NCI-H2107 treated with DMSO at 0.1 percent for 48 hours (cell line): ENCODE measurements around the gene KRTAP4-12.
"Not testable (repeated sequence)": the region's sequence is repeated elsewhere in the genome, so short reads cannot be mapped to it uniquely, and the experiment has no call there.

ENCODE experiments used
- DNase-seq: peaks from one replicate; lab custom pipeline; 2025; ENCODE audit not compliant: unreplicated experiment; lab: John Stamatoyannopoulos, UW

KRTAP4-12 gene

GRCh38 chr17:41126412-41126811 lies 2.4 kb upstream of the KRTAP4-12 start:
- no peak for DNase-seq

DNA sequence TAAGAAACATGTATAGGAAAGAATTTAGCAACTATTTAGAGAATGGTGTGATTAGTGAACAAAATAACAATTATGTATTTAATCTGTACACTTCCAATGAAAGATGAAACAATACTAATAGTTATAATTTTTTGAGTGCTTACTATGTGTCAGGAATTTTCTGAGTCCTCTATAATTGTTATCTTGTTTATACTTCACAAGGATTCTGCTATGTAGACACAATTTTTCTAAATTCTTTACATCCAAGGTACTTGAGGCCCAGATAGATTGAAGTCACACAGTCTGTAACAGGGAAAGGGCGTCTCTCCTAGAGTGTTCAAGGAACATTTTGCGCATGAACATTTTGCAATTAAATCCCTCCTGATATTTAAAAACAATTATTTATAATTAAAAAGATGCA lies 1.1 kb upstream of the KRTAP4-12 start:
- DNase-seq = no peak

GRCh38 chr17:41123292-41123990 lies 541 bp downstream of the KRTAP4-12 start:
- not testable (repeated sequence) for DNase-seq

GRCh38 chr17:41121742-41122141 lies 2.2 kb downstream of the KRTAP4-12 start:
- no peak for DNase-seq

- not testable (repeated sequence) for DNase-seq
Observed at GRCh38 chr17:41119696-41120690, 4.0 kb downstream of the KRTAP4-12 start.

DNA sequence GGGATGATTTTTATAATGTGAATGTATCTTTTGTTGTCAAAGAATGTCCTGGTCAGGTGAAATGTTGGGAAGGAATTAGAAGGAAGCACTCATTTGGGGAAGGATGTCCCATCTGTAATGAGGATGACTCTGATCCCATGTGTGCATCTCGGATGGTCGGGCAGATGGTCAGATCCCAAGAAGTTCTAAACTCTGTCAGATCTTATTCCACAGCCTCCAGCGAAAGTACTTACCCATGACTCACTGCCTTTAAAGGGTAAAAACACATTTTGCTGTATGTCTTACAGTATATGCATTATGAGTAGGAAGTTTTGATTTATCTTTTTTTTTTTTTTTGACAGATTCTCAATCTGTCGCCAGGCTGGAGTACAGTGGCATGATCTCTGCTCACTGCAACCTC lies 5.3 kb downstream of the KRTAP4-12 start:
- no peak for DNase-seq

DNA sequence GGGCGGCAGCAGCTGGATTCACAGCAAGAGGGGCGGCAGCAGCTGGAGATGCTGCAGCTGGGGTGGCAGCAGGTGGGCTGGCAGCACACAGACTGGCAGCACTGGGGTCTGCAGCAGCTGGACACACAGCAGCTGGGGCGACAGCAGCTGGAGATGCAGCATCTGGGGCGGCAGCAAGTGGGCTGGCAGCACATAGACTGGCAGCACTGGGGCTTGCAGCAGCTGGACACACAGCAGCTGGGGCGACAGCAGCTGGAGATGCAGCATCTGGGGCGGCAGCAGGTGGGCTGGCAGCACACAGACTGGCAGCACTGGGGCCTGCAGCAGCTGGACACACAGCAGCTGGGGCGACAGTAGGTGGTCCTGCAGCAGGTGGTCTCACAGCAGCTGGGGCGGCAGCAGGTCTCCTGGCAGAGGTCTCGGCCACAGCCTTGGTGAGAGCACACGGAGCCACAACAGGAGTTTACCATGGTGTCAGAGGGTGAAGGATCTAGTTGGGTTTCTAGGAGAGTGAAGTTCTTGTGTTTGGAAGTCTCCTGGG lies 6.1 kb downstream of the KRTAP4-12 start, which contains the start of gene KRTAP4-11:
Gene KRTAP4-11, minus strand, starts transcription at position 528 of the 541 bp plus-strand sequence. Its CDS starts 58 bp downstream, at position 470.
- not testable (repeated sequence) for DNase-seq

DNA sequence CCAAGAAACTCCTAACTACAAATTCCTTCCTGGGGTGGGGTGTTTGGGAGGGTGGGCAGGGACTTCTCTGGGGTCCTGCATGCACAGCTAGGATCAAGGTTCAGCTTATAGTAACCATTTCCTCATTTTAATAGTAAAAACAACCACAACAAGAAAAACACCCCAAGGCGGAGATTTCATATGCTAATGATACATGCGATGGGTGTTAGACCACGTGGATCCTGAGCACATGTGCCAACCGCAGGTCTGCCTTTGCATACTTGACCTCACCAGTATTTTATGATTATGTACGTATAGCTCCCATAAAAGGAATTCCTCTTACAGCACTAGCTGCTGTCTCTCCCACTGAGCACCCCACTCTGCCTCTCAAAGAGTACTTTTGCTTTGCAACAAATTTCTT lies 7.7 kb downstream of the KRTAP4-12 start:
- no peak for DNase-seq

DNA sequence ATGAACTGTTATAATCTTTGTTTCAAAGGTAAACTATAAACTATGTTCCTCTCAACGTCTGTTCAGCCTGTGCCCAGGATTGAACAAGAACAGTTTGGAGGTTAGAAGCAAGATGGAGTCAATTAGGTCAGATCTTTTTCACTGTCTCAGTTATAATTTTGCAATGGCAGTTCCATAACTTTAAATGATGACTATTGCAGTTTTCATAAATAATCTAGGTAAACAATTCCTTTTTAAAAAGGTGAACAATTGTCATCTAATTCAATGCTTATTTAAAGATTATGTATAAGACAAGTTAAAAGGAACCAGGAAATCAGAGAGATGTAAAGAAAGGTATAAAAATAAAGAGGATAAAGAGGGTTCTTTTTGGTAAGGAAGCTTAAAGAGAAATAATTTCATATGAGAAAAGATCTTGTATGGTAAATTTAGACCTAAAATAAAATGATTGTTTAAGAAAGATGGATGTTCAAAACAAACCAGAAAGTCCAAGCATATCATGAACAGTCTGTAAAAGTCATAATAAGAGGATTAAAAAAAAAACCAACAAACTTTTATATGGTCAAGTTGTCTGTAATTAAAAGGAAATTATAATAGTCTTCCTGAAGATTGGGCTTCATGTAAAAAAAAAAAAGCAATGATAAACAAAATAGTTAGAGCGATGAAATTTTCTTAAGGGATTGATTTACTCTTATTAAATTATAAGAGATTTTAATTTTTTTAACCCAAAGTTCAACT lies 12.7 kb downstream of the KRTAP4-12 start:
- no peak for DNase-seq

- not testable (repeated sequence) for DNase-seq
Observed at GRCh38 chr17:41108728-41109386, 15.1 kb downstream of the KRTAP4-12 start.

GRCh38 chr17:41107941-41108450 lies 16.0 kb downstream of the KRTAP4-12 start:
- DNase-seq = no peak

DNA sequence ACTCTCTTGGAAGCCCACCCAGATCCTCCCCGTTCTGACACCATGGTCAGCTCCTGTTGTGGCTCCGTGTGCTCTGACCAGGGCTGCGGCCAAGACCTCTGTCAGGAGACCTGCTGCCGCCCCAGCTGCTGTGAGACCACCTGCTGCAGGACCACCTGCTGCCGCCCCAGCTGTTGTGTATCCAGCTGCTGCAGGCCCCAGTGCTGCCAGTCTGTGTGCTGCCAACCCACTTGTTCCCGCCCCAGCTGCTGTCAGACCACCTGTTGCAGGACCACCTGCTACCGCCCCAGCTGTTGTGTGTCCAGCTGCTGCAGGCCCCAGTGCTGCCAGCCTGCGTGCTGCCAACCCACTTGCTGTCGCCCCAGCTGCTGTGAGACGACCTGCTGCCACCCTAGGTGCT lies 18.6 kb downstream of the KRTAP4-12 start, which contains the start of gene KRTAP4-9:
Gene KRTAP4-9, plus strand, starts transcription at position 43 of the 400 bp plus-strand sequence. Its CDS starts 0 bp downstream, at position 43.
- not testable (repeated sequence) for DNase-seq

DNA sequence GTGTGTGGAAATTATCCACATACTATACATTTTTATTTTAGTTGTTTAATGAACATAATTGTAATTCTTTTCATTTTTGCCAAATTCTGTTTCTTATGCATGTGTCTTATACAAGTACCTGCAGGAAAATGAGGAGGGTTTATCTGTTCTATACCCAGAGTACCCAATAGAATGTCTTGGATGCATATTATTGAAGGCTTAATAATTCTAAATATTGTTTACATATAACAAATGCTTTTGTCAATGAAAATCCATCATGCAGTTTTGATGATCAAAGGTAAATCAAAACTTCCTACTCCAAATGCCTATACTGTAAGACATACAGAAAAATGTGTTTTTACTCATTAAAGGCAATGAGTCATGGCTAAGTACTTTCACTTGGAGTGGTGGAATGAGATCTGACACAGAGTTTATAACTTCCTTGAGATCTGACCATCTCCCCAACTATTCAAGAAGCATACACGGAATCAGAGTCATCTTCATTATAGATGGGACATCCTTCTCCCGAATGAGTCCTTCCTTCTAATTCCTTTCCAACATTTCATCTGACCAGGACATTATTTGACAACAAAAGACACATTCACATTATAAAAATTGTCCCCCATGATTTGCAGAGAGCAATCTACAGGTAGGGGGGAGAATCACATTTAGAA lies 19.5 kb downstream of the KRTAP4-12 start:
- DNase-seq = not testable (repeated sequence)

- no peak for DNase-seq
Observed at GRCh38 chr17:41103896-41104295, 20.1 kb downstream of the KRTAP4-12 start.

DNA sequence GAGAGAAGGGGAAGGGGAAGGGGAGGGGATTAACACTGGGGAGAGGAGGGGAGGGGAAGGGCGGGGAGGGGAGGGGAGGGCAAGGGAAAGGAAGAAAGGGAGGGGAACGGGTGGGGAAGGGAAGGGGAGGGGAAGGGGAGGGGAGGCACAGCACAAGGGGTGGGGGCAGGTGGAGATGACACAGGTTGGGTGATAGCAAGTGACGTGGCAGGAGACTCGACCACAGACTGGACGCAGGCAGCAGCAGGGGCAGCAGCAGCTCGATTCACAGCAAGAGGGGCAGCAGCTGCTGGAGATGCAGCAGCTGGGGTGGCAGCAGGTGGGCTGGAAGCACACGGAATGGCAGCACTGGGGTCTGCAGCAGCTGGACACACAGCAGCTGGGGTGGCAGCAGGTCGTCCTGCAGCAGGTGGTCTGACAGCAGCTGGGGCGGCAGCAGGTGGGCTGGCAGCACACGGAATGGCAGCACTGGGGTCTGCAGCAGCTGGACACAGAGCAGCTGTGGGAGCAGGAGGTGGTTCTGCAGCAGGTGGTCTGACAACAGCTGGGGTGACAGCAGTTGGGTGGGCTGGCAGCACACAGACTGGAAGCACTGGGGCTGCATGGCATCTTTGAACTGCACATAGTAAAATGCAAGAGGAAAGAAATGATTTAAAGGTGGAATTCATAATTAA lies 22.3 kb downstream of the KRTAP4-12 start, which contains the start of gene KRTAP4-16:
Gene KRTAP4-16, minus strand, starts transcription at position 624 of the 674 bp plus-strand sequence. Its CDS starts 0 bp downstream, at position 624.
- DNase-seq = no peak

- not testable (repeated sequence) for DNase-seq
Observed at GRCh38 chr17:41099682-41100480, 24.1 kb downstream of the KRTAP4-12 start.

GRCh38 chr17:41098481-41098880 lies 25.5 kb downstream of the KRTAP4-12 start:
- DNase-seq = no peak

DNA sequence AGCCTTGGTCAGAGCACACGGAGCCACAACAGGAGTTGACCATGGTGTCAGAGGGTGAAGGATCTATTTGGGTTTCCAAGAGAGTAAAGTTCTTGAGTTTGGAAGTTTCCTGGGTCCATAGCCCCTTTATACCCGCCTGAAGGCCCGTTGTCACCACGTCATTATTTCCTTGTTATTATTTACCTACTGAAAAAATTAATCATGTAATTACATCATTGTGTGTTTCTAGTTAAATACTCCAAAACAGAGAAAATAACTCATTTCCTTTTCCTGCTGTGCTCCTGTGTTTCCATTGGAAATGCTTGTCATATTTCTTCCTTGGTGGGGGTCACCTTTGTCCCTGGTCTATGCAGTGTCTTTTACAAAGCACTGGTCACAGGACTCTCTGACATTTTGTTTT lies 25.9 kb downstream of the KRTAP4-12 start, which contains the start of gene KRTAP4-8:
Gene KRTAP4-8, minus strand, starts transcription at position 101 of the 400 bp plus-strand sequence. Its CDS starts 58 bp downstream, at position 43.
- DNase-seq = no peak
